Ovary (tissue), 9 donors: ENCODE results near the gene MMP8. TPM values are rescaled to one million over a fixed set of nuclear protein-coding genes. Genes with fewer than 3 reads are reported as not detected.

Experiments
- DNase-seq, 5 donors: peaks; one replicate each; pipeline ENCODE4 v3.0.0-alpha.2; 2019 to 2020
- H3K27ac ChIP-seq, 2 donors: fragments of 200-600 bp; one replicate each; pipeline versions ENCODE4 v1.5.1 to v1.8.0; 2019 to 2022
- H3K27me3 ChIP-seq: fragments of 200-600 bp; one replicate; pipeline ENCODE4 v1.8.0; 2022
- H3K36me3 ChIP-seq: fragments of 200-600 bp; sonication (generic); one replicate; pipeline ENCODE4 v1.5.1; 2019
- H3K4me1 ChIP-seq: one replicate; pipeline ENCODE4 v1.8.1; 2013; ENCODE audit warnings: mild to moderate bottlenecking, moderate library complexity; ENCODE audit not compliant: insufficient read depth
- H3K4me3 ChIP-seq: fragments of 200-600 bp; sonication (generic); one replicate; pipeline ENCODE4 v1.5.1; 2017
- H3K9me3 ChIP-seq, 2 donors: fragments of 200-600 bp in 1 of 2; sonication (generic) in 1 of 2; one replicate each; pipeline versions ENCODE4 v1.5.1 to v1.8.1; 2013 to 2019; ENCODE audit warnings: mild to moderate bottlenecking in 1 of 2, moderate library complexity in 1 of 2
- CTCF ChIP-seq, 3 donors: fragments of 450-650 bp in 2 of 3; fragments of 200-600 bp in 1 of 3; IDR thresholded peaks; one replicate each; pipeline versions ENCODE4 v1.5.1 to v1.8.0; 2016 to 2022; ENCODE audit warnings: antibody characterized with exemption in 3 of 3, mild to moderate bottlenecking in 1 of 3
- EP300 ChIP-seq: sonication (generic); formaldehyde crosslinking; IDR thresholded peaks from one replicate; pipeline ENCODE4 v1.6.1; 2017; ENCODE audit warnings: antibody characterized with exemption
- POLR2A ChIP-seq: fragments of 450-650 bp; IDR thresholded peaks from one replicate; pipeline ENCODE4 v1.6.1; 2017; ENCODE audit warnings: antibody characterized with exemption, mild to moderate bottlenecking, moderate library complexity
- WGBS, 3 donors: extraction: QIAGEN DNeasy Blood & Tissue Kit in 1 of 3; methylation state at CpG; one replicate each; pipeline versions ENCODE4 v1.1.5 to v1.1.7; 2013 to 2017; 5-methylcytosine and 5-hydroxymethylcytosine counted together
- intact Hi-C, 4 donors: fragments of 100-400 bp; cut with DNase I; formaldehyde crosslinking; loops; one replicate each; pipeline versions ENCODE4 v1.11.0 to v1.15.1; 2022 to 2023
- polyA plus RNA-seq, 2 donors: library from polyadenylated mRNA; stranded (reverse); fragments of 200-250 nt in 1 of 2; fragments of 350-450 nt in 1 of 2; fragmentation: Illumina TruSeq in 1 of 2; extraction: RNeasy Lipid Tissue Mini Kit (QIAGEN cat#74804) in 1 of 2; gene quantifications; one replicate each; pipeline ENCODE4 v1.2.3, GENCODE V29; 2013 to 2014
- total RNA-seq, 7 donors: library from RNA; depleted of rRNA in 2 of 7; stranded (reverse); fragments of >200 nt in 2 of 7; fragmentation: NEBNext Ultra II Directional in 3 of 7; extraction: Animal tissue kit (Norgen Biotek cat#: 25700) in 3 of 7; gene quantifications; one replicate each; pipeline versions ENCODE4 v1.1.0 to v1.2.4, GENCODE V29; 2016 to 2023
- donor health status: DM: no; HTN: no; CAD: no; lungs with moderate emphysema.
- donor health status: DM: no; HTN: no; CAD: no.
- donor health status: Bipolar disorder and iron deficiency.
- donor health status: DM: yes; HTN: yes; CAD: no.
- donor health status: DM: no; HTN: no; CAD: no.
- donor health status: DM: yes; HTN: yes; CAD: no.

Gene MMP8
- total and polyA plus RNA-seq, 9 donors, result 0.02 TPM; not detected in 8

GRCh38 chr11:102695201-102695600, 29.6 kb downstream of the MMP8 start:
- H3K4me1 ChIP-seq, result no peaks in the 10 kb centered on the region
- H3K4me3 ChIP-seq, result no peak overlapping the region
- DNase-seq, result no peak
- no peaks in the 10 kb centered on the region for H3K36me3 ChIP-seq
- intact Hi-C loops, result no loop called here
- WGBS, 3 donors, result 71 to 78% (median 73%) methylated on average over 3 of the region's 3 CpGs
- no peaks in the 10 kb centered on the region for H3K9me3 ChIP-seq
- no peaks in the 10 kb centered on the region for H3K27me3 ChIP-seq
- H3K27ac ChIP-seq, result no peak overlapping the region
- TF ChIP-seq CTCF (IDR thresholded peaks at IDR 0.05) (no peak), POLR2A (no peak), EP300 (no peak)

- no peak for TF ChIP-seq POLR2A
- TF ChIP-seq CTCF (IDR thresholded peaks at IDR 0.05), result no peak
- no peak for TF ChIP-seq EP300
- 95 to 98% (median 97%) methylated on average over 2 of the region's 2 CpGs for WGBS, 3 donors
- Histone ChIP-seq H3K4me1 (no peaks in the 10 kb centered on the region), H3K27ac (no peak overlapping the region), H3K27me3 (no peaks in the 10 kb centered on the region), H3K4me3 (no peak overlapping the region), H3K9me3 (no peaks in the 10 kb centered on the region), H3K36me3 (no peaks in the 10 kb centered on the region)
- DNase-seq, result no peak
- intact Hi-C loops, result no loop called here
Measured at GRCh38 chr11:102685754-102686153, 39.0 kb downstream of the MMP8 start.

GRCh38 chr11:102685338-102685737, 39.4 kb downstream of the MMP8 start:
- H3K27ac ChIP-seq, result no peak overlapping the region
- H3K4me3 ChIP-seq, result no peak overlapping the region
- 25 to 39% (median 31%) methylated on average over 3 of the region's 3 CpGs for WGBS, 3 donors
- H3K36me3 ChIP-seq, result no peaks in the 10 kb centered on the region
- H3K9me3 ChIP-seq, result no peaks in the 10 kb centered on the region
- intact Hi-C loops, result no loop called here
- no peak for DNase-seq
- H3K27me3 ChIP-seq, result no peaks in the 10 kb centered on the region
- no peak for TF ChIP-seq POLR2A
- TF ChIP-seq CTCF (IDR thresholded peaks at IDR 0.05), result no peak
- TF ChIP-seq EP300, result no peak
- H3K4me1 ChIP-seq, result no peaks in the 10 kb centered on the region

GRCh38 chr11:102683277-102683676, 41.5 kb downstream of the MMP8 start:
- no peak overlapping the region for H3K4me3 ChIP-seq
- intact Hi-C loops, result no loop called here
- H3K9me3 ChIP-seq, result no peaks in the 10 kb centered on the region
- H3K27ac ChIP-seq, result no peak overlapping the region
- no peaks in the 10 kb centered on the region for H3K27me3 ChIP-seq
- H3K36me3 ChIP-seq, result no peaks in the 10 kb centered on the region
- WGBS, 3 donors, result 61 to 68% (median 68%) methylated on average over 4 of the region's 4 CpGs
- no peaks in the 10 kb centered on the region for H3K4me1 ChIP-seq
- no peak for DNase-seq
- TF ChIP-seq EP300 (no peak), CTCF (IDR thresholded peaks at IDR 0.05) (no peak), POLR2A (no peak)

- no peak overlapping the region for H3K4me3 ChIP-seq
- H3K36me3 ChIP-seq, result no peaks in the 10 kb centered on the region
- no peaks in the 10 kb centered on the region for H3K4me1 ChIP-seq
- H3K27ac ChIP-seq, result no peak overlapping the region
- intact Hi-C loops, result no loop called here
- 9 to 30% (median 11%) methylated on average over 1 of the region's 1 CpG for WGBS, 3 donors
- TF ChIP-seq CTCF (IDR thresholded peaks at IDR 0.05) (no peak), EP300 (no peak), POLR2A (no peak)
- DNase-seq, result no peak
- H3K27me3 ChIP-seq, result no peaks in the 10 kb centered on the region
- H3K9me3 ChIP-seq, result no peaks in the 10 kb centered on the region
Measured at GRCh38 chr11:102680945-102681344, 43.8 kb downstream of the MMP8 start.
